Uterus (tissue), 4 donors: ENCODE results near the gene GMPR. TPM values are rescaled to one million over a fixed set of nuclear protein-coding genes. Genes with fewer than 3 reads are reported as not detected.
A peak's percentile ranks its signal among the peaks of the same experiment; 100 is the strongest.

Experiments used
- DNase-seq, 2 donors: peaks; one replicate each; pipeline ENCODE4 v3.0.0-alpha.2; 2019 to 2020
- H3K27ac ChIP-seq, 2 donors: fragments of 200-600 bp; sonication (generic); 1 replicate in 1 of 2; 2 replicates in 1 of 2; pipeline ENCODE4 v1.5.1; 2016 to 2018
- H3K27me3 ChIP-seq, 2 donors: fragments of 200-600 bp; sonication (generic); one replicate each; pipeline ENCODE4 v1.5.1; 2018 to 2019; ENCODE audit warnings: control low read depth in 1 of 2
- H3K36me3 ChIP-seq, 2 donors: fragments of 200-600 bp; sonication (generic); one replicate each; pipeline ENCODE4 v1.5.1; 2019; ENCODE audit warnings: control low read depth in 1 of 2
- H3K4me1 ChIP-seq, 2 donors: fragments of 200-600 bp; sonication (generic); one replicate each; pipeline ENCODE4 v1.5.1; 2018 to 2019; ENCODE audit warnings: control low read depth in 1 of 2
- H3K4me3 ChIP-seq, 2 donors: fragments of 200-600 bp; sonication (generic); 1 replicate in 1 of 2; 2 replicates in 1 of 2; pipeline ENCODE4 v1.5.1; 2018 to 2019; ENCODE audit warnings: mild to moderate bottlenecking in 1 of 2
- H3K9me3 ChIP-seq, 2 donors: fragments of 200-600 bp; sonication (generic); one replicate each; pipeline ENCODE4 v1.5.1; 2019; ENCODE audit warnings: control low read depth in 1 of 2
- POLR2A ChIP-seq, 2 donors: fragments of 450-650 bp; IDR thresholded peaks; one replicate each; pipeline ENCODE4 v1.6.1; 2016; ENCODE audit warnings: antibody characterized with exemption in 2 of 2, mild to moderate bottlenecking in 1 of 2, moderate library complexity in 1 of 2
- intact Hi-C: fragments of 100-400 bp; cut with DNase I; formaldehyde crosslinking; loops from one replicate; pipeline ENCODE4 v1.15.1; 2023; ENCODE audit warnings: low total_unique reads
- total RNA-seq, 4 donors: library from RNA; depleted of rRNA in 3 of 4; stranded (reverse); fragments of >200 nt in 3 of 4; gene quantifications; one replicate each; pipeline versions ENCODE4 v1.1.0 to v1.2.4, GENCODE V29; 2014 to 2023
- TF ChIP-seq, protein P1 (sequence below), 4 experiments: fragments of 200-600 bp in 2 of 4; fragments of 450-650 bp in 2 of 4; sonication (generic) in 2 of 4; IDR thresholded peaks; one replicate each; pipeline ENCODE4 v1.5.1; 2016 to 2019; ENCODE audit warnings: antibody characterized with exemption in 4 of 4, mild to moderate bottlenecking in 2 of 4, moderate library complexity in 1 of 4
- donor health status: DM: yes; HTN: yes; CAD: no.

The GMPR gene
- total RNA-seq, 4 donors from 2014 or later = 1.5 to 18.2 (median 10.6) TPM

DNA sequence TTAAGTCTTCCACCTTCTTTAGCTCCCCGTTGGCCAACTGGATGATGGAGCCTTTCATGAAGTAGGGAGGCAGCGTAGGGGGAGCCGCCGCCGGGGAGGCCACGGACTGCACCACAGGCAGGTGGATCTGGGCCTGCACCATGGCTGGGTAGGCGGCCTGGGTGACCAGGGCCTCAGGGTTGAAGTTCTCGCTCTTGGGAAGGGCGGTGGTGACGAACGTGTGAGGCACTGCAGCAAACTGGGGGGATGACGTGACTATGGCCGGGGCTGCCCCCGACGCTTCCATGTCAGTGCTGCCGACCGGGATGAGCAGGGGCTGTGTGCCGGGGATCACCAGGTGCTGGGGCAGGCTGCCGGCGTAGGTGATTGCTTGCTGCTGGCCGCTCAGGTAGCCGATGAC lies 88.1 kb downstream of the GMPR start:
- intact Hi-C loops = no loop called here
- no peak for DNase-seq
- Histone ChIP-seq H3K27ac (no peak overlapping the region), H3K36me3 (no peaks in the 10 kb centered on the region), H3K4me3 (no peak overlapping the region), H3K9me3 (no peaks in the 10 kb centered on the region), H3K4me1 (peaks cover 2% of the 10 kb centered on the region in 2 donors), H3K27me3 (no peaks in the 10 kb centered on the region)
- TF ChIP-seq, protein P1, sequence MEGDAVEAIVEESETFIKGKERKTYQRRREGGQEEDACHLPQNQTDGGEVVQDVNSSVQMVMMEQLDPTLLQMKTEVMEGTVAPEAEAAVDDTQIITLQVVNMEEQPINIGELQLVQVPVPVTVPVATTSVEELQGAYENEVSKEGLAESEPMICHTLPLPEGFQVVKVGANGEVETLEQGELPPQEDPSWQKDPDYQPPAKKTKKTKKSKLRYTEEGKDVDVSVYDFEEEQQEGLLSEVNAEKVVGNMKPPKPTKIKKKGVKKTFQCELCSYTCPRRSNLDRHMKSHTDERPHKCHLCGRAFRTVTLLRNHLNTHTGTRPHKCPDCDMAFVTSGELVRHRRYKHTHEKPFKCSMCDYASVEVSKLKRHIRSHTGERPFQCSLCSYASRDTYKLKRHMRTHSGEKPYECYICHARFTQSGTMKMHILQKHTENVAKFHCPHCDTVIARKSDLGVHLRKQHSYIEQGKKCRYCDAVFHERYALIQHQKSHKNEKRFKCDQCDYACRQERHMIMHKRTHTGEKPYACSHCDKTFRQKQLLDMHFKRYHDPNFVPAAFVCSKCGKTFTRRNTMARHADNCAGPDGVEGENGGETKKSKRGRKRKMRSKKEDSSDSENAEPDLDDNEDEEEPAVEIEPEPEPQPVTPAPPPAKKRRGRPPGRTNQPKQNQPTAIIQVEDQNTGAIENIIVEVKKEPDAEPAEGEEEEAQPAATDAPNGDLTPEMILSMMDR (IDR thresholded peaks at IDR 0.05) = no peak

DNA sequence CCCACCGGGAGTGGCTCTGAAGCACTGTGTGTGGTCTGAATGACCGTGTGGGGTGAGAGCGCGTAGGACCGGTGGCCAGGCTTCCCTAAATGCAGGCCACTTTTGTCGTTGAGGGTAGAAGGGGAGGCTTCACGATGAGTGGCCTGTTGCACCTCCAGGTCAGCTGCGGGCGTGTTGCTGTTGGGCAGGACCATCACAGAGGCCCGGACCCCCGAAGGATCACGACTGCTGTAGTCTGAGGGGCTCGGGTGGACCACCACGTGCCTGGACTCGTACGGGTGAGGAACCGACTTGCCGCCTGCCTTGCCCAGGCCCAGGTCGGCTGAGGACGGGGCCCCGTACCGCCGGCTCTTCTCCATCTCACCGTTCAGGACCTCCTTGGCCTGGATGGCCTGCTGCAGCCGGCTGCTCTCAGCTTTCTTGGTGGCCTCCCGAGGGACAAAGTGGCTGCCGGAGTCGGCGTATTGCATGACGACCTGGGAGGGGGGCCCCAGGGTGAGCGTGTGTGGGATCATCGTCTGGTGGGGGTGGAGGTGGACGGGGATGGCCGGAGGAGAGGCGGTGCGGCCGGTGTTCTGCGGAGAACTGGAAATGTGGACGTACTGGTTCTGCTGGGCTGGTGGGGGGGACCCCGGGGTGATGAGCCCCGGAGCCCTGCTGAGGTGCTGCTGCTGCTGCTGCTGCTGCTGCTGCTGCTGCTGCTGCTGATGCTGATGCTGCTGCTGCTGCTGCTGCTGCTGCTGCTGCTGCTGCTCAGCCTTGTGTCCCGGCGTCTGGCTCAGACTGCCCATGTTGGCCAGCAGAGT lies 88.8 kb downstream of the GMPR start:
- intact Hi-C loops = no loop called here
- DNase-seq = no peak
- Histone ChIP-seq H3K4me3 (no peak overlapping the region), H3K27ac (no peak overlapping the region), H3K4me1 (peaks cover 4 to 8% of the 10 kb centered on the region in 2 donors), H3K9me3 (no peaks in the 10 kb centered on the region), H3K36me3 (no peaks in the 10 kb centered on the region), H3K27me3 (no peaks in the 10 kb centered on the region)
- TF ChIP-seq POLR2A (IDR thresholded peaks at IDR 0.05) = no peak
- TF ChIP-seq, protein P1 (IDR thresholded peaks at IDR 0.05) = no peak

DNA sequence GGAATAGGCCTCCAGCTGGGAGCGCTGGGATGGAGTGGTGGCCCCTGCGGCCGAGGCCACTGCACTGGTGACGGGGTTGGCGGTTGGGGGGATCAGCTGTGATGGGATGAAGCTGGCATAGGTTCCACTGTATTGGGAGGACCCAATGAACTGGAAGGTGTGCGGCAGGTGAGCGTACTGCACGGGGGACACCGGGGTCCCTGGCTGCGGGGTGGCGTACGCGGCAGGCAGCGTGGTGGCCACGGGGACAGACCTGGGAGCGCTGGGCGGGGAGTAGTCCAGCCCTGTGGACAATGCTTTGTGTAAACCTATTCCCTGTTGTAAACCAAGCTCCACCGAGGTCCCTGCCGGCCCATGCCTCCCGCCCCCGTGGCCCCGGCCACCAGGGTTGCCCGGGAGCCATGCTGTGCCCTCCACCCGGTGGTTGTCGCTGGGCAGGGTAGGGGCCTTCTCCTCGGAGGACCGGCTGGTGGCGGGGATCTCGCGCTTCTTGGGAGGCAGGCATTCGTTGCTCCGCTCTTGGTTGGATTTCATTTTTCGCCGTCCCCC lies 89.5 kb downstream of the GMPR start:
- Histone ChIP-seq H3K4me3 (no peak overlapping the region), H3K4me1 (peaks cover 4 to 12% of the 10 kb centered on the region in 2 donors), H3K27ac (no peak overlapping the region), H3K27me3 (no peaks in the 10 kb centered on the region), H3K9me3 (no peaks in the 10 kb centered on the region), H3K36me3 (no peaks in the 10 kb centered on the region)
- intact Hi-C loops = no loop called here
- TF ChIP-seq, protein P1 (IDR thresholded peaks at IDR 0.05) = no peak
- TF ChIP-seq POLR2A (IDR thresholded peaks at IDR 0.05) = no peak
- DNase-seq = no peak

DNA sequence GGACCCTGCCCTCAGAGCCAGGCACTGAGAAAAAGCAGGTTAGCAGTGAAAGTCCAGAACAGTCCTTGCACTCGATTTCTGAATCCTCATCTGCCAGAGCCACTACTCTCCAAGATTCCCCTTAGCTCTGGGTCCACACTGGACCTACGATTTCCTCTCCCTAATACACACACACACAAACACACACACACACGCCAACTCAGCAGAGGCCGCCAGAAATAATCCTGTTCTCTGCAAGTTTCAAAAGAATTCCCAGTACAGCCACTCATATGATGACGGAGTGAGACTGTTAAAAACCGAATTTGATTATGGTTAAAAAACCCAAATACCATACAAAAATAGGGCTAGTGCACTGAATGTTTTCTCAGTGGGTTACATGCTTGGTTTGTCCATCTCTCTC lies 90.8 kb downstream of the GMPR start:
- no peak overlapping the region for H3K4me3 ChIP-seq
- no peaks in the 10 kb centered on the region for H3K36me3 ChIP-seq
- intact Hi-C loops = no loop called here
- peak in 1 of 2 donors; percentile 8 for DNase-seq
- H3K27me3 ChIP-seq = no peaks in the 10 kb centered on the region
- no peaks in the 10 kb centered on the region for H3K9me3 ChIP-seq
- peaks cover 4 to 18% of the 10 kb centered on the region in 2 donors for H3K4me1 ChIP-seq
- no peak overlapping the region for H3K27ac ChIP-seq
- no peak for TF ChIP-seq POLR2A (IDR thresholded peaks at IDR 0.05)
- TF ChIP-seq, protein P1 (IDR thresholded peaks at IDR 0.05) = no peak

DNA sequence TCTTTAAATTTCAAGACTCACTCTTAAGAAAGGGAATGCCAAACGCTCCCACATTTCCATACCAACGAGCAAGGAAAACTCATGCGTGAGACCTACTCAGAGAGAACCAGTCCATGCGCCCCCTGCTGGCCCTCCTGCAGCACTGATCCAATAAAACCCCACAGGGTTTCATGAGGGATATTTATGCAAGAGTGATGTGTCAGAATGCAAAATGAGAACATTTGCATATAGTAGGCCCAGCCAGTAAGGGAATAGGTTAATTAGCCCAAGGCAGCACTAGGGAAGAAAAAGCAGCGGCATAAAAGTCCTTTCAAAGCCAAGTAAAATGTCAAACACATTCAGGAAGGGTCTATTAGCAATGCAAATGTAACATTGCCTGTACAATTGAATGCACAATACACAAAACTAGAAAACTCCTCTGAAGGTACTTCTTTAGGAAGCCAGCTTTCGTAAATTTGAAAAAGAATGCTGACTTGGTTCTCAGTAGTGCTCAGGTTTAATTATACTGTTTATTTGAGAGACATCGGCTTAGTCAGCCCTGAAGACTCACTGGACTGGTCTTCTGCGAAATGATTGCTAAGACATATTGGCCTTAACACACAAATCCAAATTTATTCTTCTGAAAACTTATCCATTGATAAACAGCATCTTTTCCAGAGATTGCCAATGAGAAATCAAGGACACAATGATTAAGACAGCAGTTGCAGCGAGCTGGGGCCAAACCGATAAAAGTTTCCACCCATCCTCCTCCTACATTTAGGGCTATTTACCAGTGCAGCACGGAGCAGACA lies 93.2 kb downstream of the GMPR start:
- no peaks in the 10 kb centered on the region for H3K27me3 ChIP-seq
- TF ChIP-seq, protein P1 (IDR thresholded peaks at IDR 0.05) = peak; percentile 78 to 88 (median 81)
- no peak for TF ChIP-seq POLR2A (IDR thresholded peaks at IDR 0.05)
- H3K4me1 ChIP-seq = peaks cover 10 to 30% of the 10 kb centered on the region in 2 donors
- no peaks in the 10 kb centered on the region for H3K36me3 ChIP-seq
- intact Hi-C loops = no loop called here
- no peaks in the 10 kb centered on the region for H3K9me3 ChIP-seq
- H3K27ac ChIP-seq = peak overlapping the region; percentile 53 to 78
- no peak overlapping the region for H3K4me3 ChIP-seq
- peak; percentile 59 to 76 for DNase-seq
